ENCODE measurements around the gene SLC9A9. TPM values are rescaled to one million over a fixed set of nuclear protein-coding genes. Genes with fewer than 3 reads are reported as not detected.

The SLC9A9 gene
- total and polyA plus RNA-seq, 7 donors = 1.3 to 5.4 (median 2.9) TPM

DNA sequence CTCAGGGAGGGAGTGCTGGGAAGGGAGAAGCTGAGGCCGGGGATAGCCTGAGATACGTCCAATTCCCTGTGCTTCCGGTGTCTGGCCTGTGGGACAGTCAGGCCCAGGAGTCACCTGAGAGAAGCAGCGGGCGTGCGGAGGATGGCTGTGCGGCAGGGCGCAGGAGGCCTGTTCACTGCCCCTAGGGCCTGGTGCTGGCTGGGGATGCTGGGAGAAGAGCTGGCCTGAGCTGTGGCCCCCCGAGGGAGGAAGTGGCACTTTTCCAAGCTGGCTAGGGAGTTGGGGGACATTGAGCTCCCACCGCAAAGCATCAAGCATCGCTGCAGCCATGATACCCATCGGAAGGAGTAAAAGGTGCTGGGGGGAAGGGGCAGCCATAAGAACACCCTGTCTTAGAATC, 619.9 kb downstream of the SLC9A9 start:
- intact Hi-C loops (cut with DNase I) = no loop called here
- TF ChIP-seq, protein P1, sequence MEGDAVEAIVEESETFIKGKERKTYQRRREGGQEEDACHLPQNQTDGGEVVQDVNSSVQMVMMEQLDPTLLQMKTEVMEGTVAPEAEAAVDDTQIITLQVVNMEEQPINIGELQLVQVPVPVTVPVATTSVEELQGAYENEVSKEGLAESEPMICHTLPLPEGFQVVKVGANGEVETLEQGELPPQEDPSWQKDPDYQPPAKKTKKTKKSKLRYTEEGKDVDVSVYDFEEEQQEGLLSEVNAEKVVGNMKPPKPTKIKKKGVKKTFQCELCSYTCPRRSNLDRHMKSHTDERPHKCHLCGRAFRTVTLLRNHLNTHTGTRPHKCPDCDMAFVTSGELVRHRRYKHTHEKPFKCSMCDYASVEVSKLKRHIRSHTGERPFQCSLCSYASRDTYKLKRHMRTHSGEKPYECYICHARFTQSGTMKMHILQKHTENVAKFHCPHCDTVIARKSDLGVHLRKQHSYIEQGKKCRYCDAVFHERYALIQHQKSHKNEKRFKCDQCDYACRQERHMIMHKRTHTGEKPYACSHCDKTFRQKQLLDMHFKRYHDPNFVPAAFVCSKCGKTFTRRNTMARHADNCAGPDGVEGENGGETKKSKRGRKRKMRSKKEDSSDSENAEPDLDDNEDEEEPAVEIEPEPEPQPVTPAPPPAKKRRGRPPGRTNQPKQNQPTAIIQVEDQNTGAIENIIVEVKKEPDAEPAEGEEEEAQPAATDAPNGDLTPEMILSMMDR (IDR thresholded peaks at IDR 0.05) = no peak
- H3K9me3 ChIP-seq = no peaks in the 10 kb centered on the region
- H3K4me1 ChIP-seq = no peaks in the 10 kb centered on the region
- ATAC-seq = no peak
- H3K4me3 ChIP-seq = no peak overlapping the region
- no peak for DNase-seq
- 93 to 95% (median 93%) methylated on average over 12 of the region's 12 CpGs for WGBS, 3 donors
- H3K27ac ChIP-seq = no peak overlapping the region
- H3K36me3 ChIP-seq (ENCODE audit: insufficient read depth in 1 of 2, low read depth in 1 of 2) = no peaks in the 10 kb centered on the region
- H3K27me3 ChIP-seq (ENCODE audit: insufficient read depth in 3 of 3, low read length in 2 of 3) = no peaks in the 10 kb centered on the region

GRCh38 chr3:143226678-143227291, 621.5 kb downstream of the SLC9A9 start:
- no peak overlapping the region for H3K4me3 ChIP-seq
- TF ChIP-seq, protein P1 (IDR thresholded peaks at IDR 0.05) = no peak
- H3K27me3 ChIP-seq (ENCODE audit: insufficient read depth in 3 of 3, low read length in 2 of 3) = peaks cover 0 to 3% (median 0%) of the 10 kb centered on the region in 3 donors
- no peak overlapping the region for H3K27ac ChIP-seq
- H3K36me3 ChIP-seq (ENCODE audit: insufficient read depth in 1 of 2, low read depth in 1 of 2) = no peaks in the 10 kb centered on the region
- H3K9me3 ChIP-seq = no peaks in the 10 kb centered on the region
- DNase-seq (no peak), ATAC-seq (no peak)
- 65 to 70% (median 68%) methylated on average over 10 of the region's 10 CpGs for WGBS, 3 donors
- H3K4me1 ChIP-seq = no peaks in the 10 kb centered on the region
- intact Hi-C loops (cut with DNase I) = no loop called here

DNA sequence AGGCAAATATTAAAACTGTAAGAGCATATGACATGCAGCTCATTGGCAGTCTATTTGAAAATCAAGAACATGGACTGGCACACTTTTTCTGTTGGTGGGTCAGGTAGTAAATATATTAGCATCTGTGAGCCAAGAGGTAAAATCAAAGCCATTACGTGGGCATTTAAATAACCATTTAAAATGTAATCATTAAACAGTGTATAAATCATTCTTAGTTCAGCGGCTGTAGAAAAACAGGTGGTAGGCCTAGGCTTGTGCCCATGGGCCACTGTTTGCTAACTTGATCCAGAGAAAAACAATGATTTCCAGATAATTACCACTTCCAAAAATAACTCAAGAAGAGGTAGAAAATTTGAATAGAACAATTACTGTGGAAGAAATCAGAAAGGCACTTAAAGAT, 623.6 kb downstream of the SLC9A9 start:
- H3K9me3 ChIP-seq = no peaks in the 10 kb centered on the region
- H3K27ac ChIP-seq = no peak overlapping the region
- ATAC-seq (no peak), DNase-seq (no peak)
- intact Hi-C loops (cut with DNase I) = no loop called here
- 37 to 52% (median 39%) methylated on average over 2 of the region's 2 CpGs for WGBS, 3 donors
- H3K4me1 ChIP-seq = no peaks in the 10 kb centered on the region
- H3K4me3 ChIP-seq = no peak overlapping the region
- TF ChIP-seq, protein P1 (IDR thresholded peaks at IDR 0.05) = no peak
- peaks cover 0 to 3% (median 0%) of the 10 kb centered on the region in 3 donors for H3K27me3 ChIP-seq (ENCODE audit: insufficient read depth in 3 of 3, low read length in 2 of 3)
- no peaks in the 10 kb centered on the region for H3K36me3 ChIP-seq (ENCODE audit: insufficient read depth in 1 of 2, low read depth in 1 of 2)

DNA sequence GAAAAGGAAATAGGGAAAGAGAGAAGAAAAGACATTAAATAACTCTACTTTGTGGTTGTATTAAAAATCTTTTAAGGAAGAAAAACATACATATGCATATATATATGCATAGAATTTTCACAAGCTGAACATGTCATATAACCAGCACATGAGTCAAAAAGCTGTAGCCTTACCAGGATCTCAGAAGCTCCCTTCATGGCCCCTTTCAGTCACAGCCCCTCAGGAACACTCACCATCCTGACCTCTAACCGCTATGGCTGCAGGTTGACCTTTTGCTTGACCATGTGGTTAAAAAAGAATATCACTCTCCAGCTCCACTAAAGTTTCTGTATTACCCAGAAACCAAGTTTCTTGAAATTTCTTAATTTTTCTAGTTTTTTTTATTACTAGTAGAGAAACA, 625.3 kb downstream of the SLC9A9 start:
- TF ChIP-seq, protein P1 (IDR thresholded peaks at IDR 0.05) = no peak
- no peaks in the 10 kb centered on the region for H3K36me3 ChIP-seq (ENCODE audit: insufficient read depth in 1 of 2, low read depth in 1 of 2)
- DNase-seq (no peak), ATAC-seq (no peak)
- intact Hi-C loops (cut with DNase I) = no loop called here
- no peak overlapping the region for H3K27ac ChIP-seq
- no peaks in the 10 kb centered on the region for H3K9me3 ChIP-seq
- no peaks in the 10 kb centered on the region for H3K4me1 ChIP-seq
- H3K27me3 ChIP-seq (ENCODE audit: insufficient read depth in 3 of 3, low read length in 2 of 3) = peaks cover 0 to 3% (median 0%) of the 10 kb centered on the region in 3 donors
- WGBS, 3 donors = 76 to 91% (median 89%) methylated on average over 1 of the region's 1 CpG
- H3K4me3 ChIP-seq = no peak overlapping the region

GRCh38 chr3:143222505-143222904, 625.8 kb downstream of the SLC9A9 start:
- intact Hi-C loops (cut with DNase I) = no loop called here
- H3K36me3 ChIP-seq (ENCODE audit: insufficient read depth in 1 of 2, low read depth in 1 of 2) = no peaks in the 10 kb centered on the region
- DNase-seq (no peak), ATAC-seq (no peak)
- H3K9me3 ChIP-seq = no peaks in the 10 kb centered on the region
- H3K4me3 ChIP-seq = no peak overlapping the region
- peaks cover 0 to 3% (median 0%) of the 10 kb centered on the region in 3 donors for H3K27me3 ChIP-seq (ENCODE audit: insufficient read depth in 3 of 3, low read length in 2 of 3)
- 55 to 61% (median 60%) methylated on average over 3 of the region's 3 CpGs for WGBS, 3 donors
- H3K27ac ChIP-seq = no peak overlapping the region
- TF ChIP-seq, protein P1 (IDR thresholded peaks at IDR 0.05) = no peak
- no peaks in the 10 kb centered on the region for H3K4me1 ChIP-seq

Data from psoas muscle (tissue), 8 donors.